Measurements from ENCODE around the gene HES4.
A peak's percentile ranks its signal among the peaks of the same experiment; 100 is the strongest.
"Not testable (repeated sequence)": the region's sequence is repeated elsewhere in the genome, so short reads cannot be mapped to it uniquely, and the experiment has no call there.

The HES4 gene

DNA sequence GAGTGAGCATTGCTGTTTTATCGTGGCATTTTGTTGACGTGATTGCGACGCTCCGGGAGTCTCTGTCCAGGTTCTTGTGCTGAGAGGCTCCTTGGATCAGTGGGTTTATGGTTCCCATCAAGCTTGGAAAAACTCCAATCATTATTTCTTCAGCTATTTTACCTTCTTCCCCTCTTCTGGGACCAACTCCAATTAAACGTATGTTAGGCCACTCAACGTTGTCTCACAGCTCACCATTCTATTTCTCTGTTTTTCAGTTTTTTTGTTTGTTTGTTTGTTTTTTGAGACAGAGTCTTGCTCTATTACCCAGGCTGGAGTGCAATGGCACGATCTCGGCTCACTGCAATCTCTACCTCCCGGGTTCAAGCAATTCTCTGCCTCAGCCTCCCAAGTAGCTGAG is 8.0 kb downstream of the HES4 start:
- no peak for TF ChIP-seq ZFX (IDR thresholded peaks at IDR 0.05)
- TF ChIP-seq, protein P1, sequence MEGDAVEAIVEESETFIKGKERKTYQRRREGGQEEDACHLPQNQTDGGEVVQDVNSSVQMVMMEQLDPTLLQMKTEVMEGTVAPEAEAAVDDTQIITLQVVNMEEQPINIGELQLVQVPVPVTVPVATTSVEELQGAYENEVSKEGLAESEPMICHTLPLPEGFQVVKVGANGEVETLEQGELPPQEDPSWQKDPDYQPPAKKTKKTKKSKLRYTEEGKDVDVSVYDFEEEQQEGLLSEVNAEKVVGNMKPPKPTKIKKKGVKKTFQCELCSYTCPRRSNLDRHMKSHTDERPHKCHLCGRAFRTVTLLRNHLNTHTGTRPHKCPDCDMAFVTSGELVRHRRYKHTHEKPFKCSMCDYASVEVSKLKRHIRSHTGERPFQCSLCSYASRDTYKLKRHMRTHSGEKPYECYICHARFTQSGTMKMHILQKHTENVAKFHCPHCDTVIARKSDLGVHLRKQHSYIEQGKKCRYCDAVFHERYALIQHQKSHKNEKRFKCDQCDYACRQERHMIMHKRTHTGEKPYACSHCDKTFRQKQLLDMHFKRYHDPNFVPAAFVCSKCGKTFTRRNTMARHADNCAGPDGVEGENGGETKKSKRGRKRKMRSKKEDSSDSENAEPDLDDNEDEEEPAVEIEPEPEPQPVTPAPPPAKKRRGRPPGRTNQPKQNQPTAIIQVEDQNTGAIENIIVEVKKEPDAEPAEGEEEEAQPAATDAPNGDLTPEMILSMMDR (conservative IDR thresholded peaks at IDR 0.05) = no peak
- no peak overlapping the region for H3K27ac ChIP-seq

DNA sequence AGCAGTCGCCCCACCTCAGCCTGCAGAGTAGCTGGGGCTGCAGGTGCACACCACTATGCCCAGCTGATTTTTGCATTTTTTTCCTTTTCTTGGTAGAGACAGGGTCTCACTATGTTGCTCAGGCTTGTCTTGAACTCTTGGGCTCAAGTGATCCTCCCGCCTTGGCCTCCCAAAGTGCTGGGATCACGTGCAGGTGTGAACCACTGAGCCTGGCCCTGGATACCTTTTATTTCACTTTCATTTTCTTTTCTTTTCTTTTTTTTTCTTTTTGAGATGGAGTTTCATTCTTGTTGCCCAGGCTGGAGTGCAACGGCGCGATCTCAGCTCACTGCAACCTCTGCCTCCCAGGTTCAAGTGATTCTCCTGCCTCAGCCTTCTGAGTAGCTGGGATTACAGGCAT is 8.6 kb downstream of the HES4 start:
- H3K27ac ChIP-seq = not testable (repeated sequence)

DNA sequence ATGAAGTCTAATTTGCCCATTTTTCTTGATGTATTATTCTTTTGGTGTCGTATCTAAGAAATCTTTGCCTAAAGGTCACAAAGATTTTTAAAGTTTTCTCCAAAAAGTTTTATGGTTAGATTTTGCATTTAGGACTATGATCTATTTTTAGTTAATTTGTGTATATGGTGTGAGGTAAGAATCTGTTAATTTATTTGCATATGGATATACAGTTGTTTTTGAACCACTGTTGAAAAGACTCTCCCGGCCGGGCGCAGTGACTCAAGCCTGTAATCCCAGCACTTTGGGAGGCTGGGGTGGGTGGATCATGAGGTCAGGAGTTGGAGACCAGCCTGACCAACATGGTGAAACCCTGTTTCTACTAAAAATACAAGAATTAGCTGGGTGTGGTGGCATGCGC is 11.8 kb downstream of the HES4 start:
- H3K27ac ChIP-seq = not testable (repeated sequence)

DNA sequence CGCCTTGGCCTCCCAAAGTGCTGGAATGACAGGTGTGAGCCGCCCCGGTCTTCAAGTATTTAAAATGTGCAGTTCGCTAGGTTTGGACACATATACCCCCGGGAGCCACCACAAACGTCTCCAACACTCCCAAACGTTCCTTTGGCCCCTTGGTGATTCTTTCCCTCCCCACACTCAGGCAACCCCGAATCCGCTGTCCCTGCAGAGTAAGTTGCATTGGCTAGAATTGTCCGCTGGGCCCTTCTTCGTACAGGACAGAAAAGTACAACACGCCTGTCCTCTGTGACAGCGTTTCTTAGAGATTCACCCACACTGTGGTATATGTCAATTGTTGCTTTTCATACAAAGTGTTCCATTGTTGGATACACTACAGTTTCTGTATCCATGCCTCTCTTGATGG is 14.8 kb downstream of the HES4 start:
- TF ChIP-seq ZFX (IDR thresholded peaks at IDR 0.05) = no peak
- TF ChIP-seq, protein P1 (conservative IDR thresholded peaks at IDR 0.05) = no peak
- H3K27ac ChIP-seq = no peak overlapping the region

DNA sequence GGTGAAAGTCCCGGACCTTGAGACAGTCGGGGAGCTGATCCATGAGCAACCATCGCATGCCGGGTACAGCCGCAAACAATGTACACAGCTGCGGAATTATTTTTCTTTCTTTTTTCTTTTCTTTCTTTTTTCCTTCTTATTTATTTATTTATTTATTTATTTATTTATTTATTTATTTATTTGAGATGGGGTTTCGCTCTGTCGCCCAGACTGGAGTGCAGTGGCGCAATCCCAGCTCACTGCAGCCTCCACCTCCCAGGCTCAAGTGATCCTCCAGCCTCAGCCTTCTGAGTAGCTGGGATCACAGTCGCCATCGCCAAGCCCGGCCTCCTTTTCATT is 15.5 kb downstream of the HES4 start:
- H3K27ac ChIP-seq = no peak overlapping the region
- TF ChIP-seq, protein P1 (conservative IDR thresholded peaks at IDR 0.05) = no peak; the same call in 1 of the 2 replicates
- no peak for TF ChIP-seq ZFX (IDR thresholded peaks at IDR 0.05)

DNA sequence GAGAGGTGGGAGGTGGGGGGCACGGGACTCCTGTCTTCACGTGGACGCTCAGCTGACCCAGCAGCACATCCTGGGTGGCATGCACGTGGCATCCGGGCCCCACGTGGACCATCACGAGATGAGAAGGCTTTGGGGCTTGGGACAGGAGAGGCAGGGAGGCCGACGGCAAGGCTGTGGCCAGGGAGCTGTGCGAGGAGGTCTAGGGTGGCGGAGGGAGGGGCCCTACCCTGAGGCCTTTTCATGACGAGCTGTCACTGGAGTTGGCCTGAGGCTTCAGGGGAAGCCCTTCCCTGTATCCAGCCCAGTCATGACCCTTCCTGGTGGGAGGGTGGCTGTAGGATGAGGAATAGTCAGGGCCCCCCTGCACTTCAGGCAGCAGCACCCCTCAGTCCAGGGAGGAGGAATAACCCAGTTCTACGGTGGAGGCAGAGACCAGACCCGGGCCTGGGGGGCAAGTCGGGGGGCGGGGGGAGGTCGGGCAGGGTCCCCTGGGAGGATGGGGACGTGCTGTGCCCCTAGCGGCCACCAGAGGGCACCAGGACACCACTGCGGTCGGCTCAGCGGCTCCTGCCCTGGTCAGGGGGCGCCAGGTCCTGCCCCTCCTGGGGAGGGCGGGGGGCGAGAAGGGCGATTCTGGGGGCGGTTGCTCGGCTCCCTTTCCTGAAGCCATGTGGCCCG is 16.0 kb downstream of the HES4 start:
- no peak for TF ChIP-seq ZFX (IDR thresholded peaks at IDR 0.05)
- TF ChIP-seq, protein P1 (conservative IDR thresholded peaks at IDR 0.05) = peak; percentile 95
- no peak overlapping the region for H3K27ac ChIP-seq

DNA sequence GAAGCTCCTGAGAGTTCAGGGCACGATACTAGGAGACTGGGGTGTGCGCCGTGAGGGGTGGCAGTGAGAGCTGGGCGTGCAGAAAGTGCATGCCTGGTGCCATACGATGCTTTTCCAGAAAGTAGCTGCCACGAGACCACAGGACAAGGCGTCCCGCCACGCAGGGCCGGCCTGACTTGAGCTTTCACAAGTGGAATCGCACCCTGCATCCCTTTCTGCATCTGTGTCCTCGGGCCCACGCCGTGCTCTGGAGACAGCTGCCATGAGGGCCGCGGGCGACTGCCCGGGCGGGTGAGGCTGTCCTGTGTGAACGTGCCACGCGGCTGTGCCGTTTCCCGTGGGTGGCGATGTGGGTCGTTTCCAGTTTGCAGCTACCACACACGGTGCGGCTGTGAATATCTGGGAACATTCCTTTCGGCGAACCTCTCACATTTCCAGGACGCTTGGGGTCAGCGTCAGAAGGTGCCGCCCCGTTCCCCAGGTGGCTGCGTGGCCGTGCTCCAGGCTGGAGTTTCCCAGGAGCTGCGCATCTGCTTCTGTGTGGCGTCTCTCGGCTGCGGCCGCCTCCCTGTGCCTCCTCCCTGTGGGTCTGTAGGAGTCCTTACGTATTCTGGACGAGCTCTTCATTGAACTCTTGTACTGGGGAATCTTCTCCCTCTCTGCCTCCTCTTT is 17.0 kb downstream of the HES4 start:
- TF ChIP-seq, protein P1 (conservative IDR thresholded peaks at IDR 0.05) = no peak
- TF ChIP-seq ZFX (IDR thresholded peaks at IDR 0.05) = no peak

DNA sequence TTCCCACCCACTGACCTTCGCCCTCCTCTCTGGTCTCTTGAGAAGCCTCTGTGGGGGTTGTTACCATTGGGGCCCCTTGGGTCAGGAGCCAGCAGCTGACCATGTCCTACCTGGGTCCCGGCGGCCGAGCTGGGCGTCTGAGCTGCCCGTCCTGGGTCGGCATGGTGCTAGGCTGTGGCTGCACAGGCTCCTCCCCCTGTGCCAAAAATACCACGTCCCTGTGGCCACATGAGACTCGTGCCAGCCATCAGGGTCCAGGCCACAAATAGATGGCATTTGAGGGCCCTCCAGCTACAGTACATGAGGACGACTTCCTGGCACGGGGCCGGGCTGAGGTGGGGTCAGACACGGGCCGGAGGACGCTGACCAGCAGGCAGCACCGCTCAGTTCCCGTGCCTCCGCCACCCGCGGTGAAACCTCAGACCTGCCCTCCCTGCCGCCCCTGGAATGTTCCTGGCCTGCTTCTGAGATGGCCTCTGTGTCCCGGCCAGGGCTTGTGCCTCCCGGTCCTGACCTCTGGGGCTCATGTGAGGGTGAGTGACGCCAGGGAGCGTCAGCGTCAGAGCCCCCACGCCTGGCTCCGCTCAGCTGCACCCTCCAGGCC is 17.8 kb downstream of the HES4 start, which contains the start of gene PERM1:
Gene PERM1 (minus strand): TSS at position 139 of the 604 bp plus-strand sequence. CDS start 1,064 bp downstream, outside the sequence.
- no peak for TF ChIP-seq ZFX (IDR thresholded peaks at IDR 0.05)
- TF ChIP-seq, protein P1 (conservative IDR thresholded peaks at IDR 0.05) = no peak
- H3K27ac ChIP-seq = no peak within 1 kb of the TSS

More for the DNA sequence above, 17.0 kb downstream of the HES4 start:
- no peak overlapping the region for H3K27ac ChIP-seq
